Measurements from ENCODE around the gene TBC1D10B. TPM values are rescaled to one million over a fixed set of nuclear protein-coding genes. Genes with fewer than 3 reads are reported as not detected.

The TBC1D10B gene
- total RNA-seq, 1 experiment from 2014 or later: 47.0 TPM

- no peak for DNase-seq (ENCODE audit: low spot score)
Measured at GRCh38 chr16:30374538-30374937, 4.2 kb upstream of the TBC1D10B start, which contains the start of gene MYL11. MYL11 (plus strand) TSS chr16:30374802; CDS start chr16:30374858, 56 bp downstream.

- DNase-seq (ENCODE audit: low spot score): no peak
Measured at GRCh38 chr16:30372725-30373124, 2.4 kb upstream of the TBC1D10B start.

GRCh38 chr16:30372038-30372712, 1.9 kb upstream of the TBC1D10B start:
- no peak for DNase-seq (ENCODE audit: low spot score)

- DNase-seq (ENCODE audit: low spot score): no peak
Measured at GRCh38 chr16:30371248-30371816, 1.0 kb upstream of the TBC1D10B start.

- no peak for DNase-seq (ENCODE audit: low spot score)
Measured at GRCh38 chr16:30369938-30370455, 297 bp downstream of the TBC1D10B start.

GRCh38 chr16:30369091-30369937, 980 bp downstream of the TBC1D10B start:
- no peak for DNase-seq (ENCODE audit: low spot score)

GRCh38 chr16:30368792-30369090, 1.6 kb downstream of the TBC1D10B start:
- no peak for DNase-seq (ENCODE audit: low spot score)

- peak; percentile 59 for DNase-seq (ENCODE audit: low spot score)
Measured at GRCh38 chr16:30368122-30368791, 2.0 kb downstream of the TBC1D10B start.

GRCh38 chr16:30367349-30368009, 2.8 kb downstream of the TBC1D10B start:
- no peak for DNase-seq (ENCODE audit: low spot score)

GRCh38 chr16:30366511-30366910, 3.8 kb downstream of the TBC1D10B start:
- DNase-seq (ENCODE audit: low spot score): no peak

GRCh38 chr16:30365200-30365599, 5.1 kb downstream of the TBC1D10B start:
- no peak for DNase-seq (ENCODE audit: low spot score)

- DNase-seq (ENCODE audit: low spot score): no peak
Measured at GRCh38 chr16:30361180-30361579, 9.1 kb downstream of the TBC1D10B start.

GRCh38 chr16:30359871-30360170, 10.5 kb downstream of the TBC1D10B start:
- no peak for DNase-seq (ENCODE audit: low spot score)

GRCh38 chr16:30358990-30359870, 11.1 kb downstream of the TBC1D10B start:
- no peak for DNase-seq (ENCODE audit: low spot score)

GRCh38 chr16:30358577-30358936, 11.7 kb downstream of the TBC1D10B start:
- DNase-seq (ENCODE audit: low spot score): no peak

- DNase-seq (ENCODE audit: low spot score): no peak
Measured at GRCh38 chr16:30357715-30358576, 12.3 kb downstream of the TBC1D10B start.

GRCh38 chr16:30357085-30357714, 13.1 kb downstream of the TBC1D10B start:
- DNase-seq (ENCODE audit: low spot score): no peak

GRCh38 chr16:30356401-30357084, 13.8 kb downstream of the TBC1D10B start:
- DNase-seq (ENCODE audit: low spot score): no peak

- DNase-seq (ENCODE audit: low spot score): no peak
Measured at GRCh38 chr16:30355954-30356308, 14.4 kb downstream of the TBC1D10B start.
